NCI-H510A treated with DMSO at 0.1 percent for 48 hours (cell line): ENCODE results near the gene SEC14L2.

Source experiments
- DNase-seq: peaks from one replicate; lab custom pipeline; 2025; lab: John Stamatoyannopoulos, UW

The SEC14L2 gene

GRCh38 chr22:30404307-30404706, 7.5 kb downstream of the SEC14L2 start:
- DNase-seq = no peak

DNA sequence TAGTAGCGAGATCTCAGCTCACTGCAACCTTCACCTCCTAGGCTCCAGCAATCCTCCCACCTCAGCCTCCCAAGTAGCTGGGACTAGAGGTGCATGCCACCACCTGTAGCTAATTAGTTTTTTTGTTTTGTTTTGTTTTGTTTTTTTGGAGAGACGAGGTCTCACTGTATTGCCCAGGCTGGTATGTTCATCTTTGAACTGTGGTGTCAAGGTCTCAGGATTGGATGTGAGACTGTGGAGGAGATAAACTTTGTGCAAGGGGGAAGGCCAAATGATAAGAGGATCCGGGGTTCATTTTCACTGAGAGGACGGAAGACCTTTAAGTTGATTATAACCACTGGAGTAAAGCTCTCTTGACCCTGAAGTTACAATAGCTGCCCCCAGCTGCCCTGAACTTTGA, 8.9 kb downstream of the SEC14L2 start:
- DNase-seq = no peak

DNA sequence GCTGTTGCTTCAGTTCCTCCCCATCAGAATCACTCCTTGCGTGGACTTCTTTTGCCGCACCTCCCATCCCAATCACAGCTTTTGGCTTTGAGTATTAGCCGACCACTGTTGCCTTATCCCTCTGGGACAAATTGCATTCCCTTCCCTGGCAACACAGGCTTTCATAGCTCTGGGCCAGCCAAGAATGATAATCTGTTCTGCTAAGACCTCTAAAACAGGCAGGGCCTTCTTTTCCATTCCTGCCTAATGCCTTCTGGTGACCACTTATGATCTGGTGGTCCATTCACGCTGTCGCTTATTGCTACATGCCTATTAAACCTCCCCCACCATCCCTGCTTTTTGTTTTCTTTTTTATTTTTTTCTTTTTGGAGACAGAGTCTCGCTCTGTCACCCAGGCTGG, 9.6 kb downstream of the SEC14L2 start:
- no peak for DNase-seq

DNA sequence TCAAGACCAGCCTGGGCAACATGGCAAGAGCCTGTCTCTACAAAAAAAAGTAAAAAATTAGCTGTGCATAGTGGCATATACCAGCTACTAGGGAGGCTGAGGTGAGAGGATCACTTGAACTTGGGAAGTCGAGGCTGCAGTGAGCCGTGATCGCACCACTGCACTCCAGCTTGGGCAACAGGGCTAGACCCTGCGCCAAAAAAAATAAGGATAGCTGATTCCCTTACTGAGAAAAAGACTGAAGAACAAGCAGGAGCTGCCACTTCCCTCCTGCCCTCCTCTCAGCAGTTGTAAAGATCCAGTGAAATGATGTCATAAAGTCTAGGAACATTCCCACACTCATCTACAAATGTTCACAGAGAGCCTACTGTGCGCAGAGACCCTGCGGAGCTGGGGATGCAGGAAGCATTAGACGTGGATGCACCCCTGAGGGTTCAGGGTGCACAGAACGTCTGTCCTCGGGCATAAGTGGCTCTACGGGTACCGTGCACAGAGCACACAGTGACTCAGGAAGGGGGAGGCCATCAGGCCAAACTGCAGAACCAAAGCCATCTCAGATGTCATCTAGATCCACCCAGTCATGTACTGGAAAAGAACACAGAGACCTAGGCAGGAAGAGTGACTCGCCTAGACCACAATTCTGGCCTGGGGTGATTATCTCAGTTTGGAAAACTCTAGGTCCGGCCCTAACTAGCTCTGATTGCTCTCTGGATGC, 11.7 kb downstream of the SEC14L2 start:
- no peak for DNase-seq

DNA sequence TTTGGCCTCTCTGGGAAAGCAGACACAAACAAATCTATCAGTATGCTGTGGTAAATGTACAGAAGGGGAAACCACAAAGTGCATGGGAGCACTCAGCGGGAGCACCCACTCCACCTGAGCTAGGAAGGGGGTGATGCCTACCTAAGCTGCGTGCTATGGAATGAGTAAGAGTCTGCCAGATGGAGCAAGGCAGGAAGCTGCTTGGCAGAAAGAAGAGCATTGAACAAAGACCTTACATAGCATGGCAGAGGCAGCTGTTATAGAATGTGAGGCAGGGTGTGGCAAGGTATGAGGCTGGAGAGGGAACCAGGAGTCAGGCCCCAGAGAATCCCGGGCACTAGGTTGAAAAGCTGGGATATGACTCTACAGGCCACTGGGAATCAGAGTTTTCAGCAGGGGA, 15.0 kb downstream of the SEC14L2 start:
- DNase-seq = no peak

- no peak for DNase-seq
Measured at GRCh38 chr22:30413001-30413400, 16.2 kb downstream of the SEC14L2 start.

GRCh38 chr22:30413745-30414524, 17.1 kb downstream of the SEC14L2 start:
- no peak for DNase-seq

- DNase-seq = no peak
Measured at GRCh38 chr22:30414525-30415047, 17.8 kb downstream of the SEC14L2 start.

- no peak for DNase-seq
Measured at GRCh38 chr22:30416403-30416802, 19.6 kb downstream of the SEC14L2 start.

- DNase-seq = no peak
Measured at GRCh38 chr22:30416837-30417236, 20.0 kb downstream of the SEC14L2 start.

- DNase-seq = no peak
Measured at GRCh38 chr22:30420347-30421125, 23.7 kb downstream of the SEC14L2 start.

GRCh38 chr22:30421695-30422480, 25.1 kb downstream of the SEC14L2 start:
- no peak for DNase-seq

- peak; percentile 34 for DNase-seq
Measured at GRCh38 chr22:30422481-30423300, 25.9 kb downstream of the SEC14L2 start.

DNA sequence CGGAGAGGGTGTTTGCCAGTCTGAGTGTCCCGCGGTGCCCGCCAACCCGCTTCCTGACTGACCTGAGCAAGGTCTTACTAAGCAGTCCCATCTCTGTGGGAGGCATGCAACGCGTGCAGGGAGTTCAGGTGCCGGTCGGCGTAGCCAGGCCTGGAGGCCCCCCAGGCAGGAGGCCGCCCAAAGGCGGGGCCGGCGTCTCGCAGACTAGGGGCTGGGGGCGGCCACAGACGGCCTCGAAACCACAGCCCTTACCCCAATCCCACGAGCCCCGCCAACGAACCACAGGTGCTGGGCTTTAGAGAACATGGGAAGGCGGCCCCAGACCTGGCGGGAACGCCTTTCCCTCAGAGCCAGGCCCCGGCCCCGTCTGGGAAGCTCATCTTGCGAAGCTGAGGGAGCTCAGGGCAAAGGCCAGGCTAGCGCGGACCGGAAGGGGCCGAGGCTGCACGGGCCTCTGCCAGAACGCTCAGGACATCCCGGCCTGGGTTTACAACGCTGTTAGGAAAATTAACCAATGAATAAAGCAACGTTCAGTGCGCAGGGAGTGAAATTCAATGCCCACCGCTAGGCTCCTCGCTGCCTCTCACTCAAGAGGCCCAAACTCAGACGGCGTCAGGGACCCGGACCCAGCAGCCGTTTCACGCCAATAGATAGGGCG, 26.6 kb downstream of the SEC14L2 start:
- DNase-seq = no peak

- peak; percentile 97 for DNase-seq
Measured at GRCh38 chr22:30423959-30424533, 27.2 kb downstream of the SEC14L2 start.

DNA sequence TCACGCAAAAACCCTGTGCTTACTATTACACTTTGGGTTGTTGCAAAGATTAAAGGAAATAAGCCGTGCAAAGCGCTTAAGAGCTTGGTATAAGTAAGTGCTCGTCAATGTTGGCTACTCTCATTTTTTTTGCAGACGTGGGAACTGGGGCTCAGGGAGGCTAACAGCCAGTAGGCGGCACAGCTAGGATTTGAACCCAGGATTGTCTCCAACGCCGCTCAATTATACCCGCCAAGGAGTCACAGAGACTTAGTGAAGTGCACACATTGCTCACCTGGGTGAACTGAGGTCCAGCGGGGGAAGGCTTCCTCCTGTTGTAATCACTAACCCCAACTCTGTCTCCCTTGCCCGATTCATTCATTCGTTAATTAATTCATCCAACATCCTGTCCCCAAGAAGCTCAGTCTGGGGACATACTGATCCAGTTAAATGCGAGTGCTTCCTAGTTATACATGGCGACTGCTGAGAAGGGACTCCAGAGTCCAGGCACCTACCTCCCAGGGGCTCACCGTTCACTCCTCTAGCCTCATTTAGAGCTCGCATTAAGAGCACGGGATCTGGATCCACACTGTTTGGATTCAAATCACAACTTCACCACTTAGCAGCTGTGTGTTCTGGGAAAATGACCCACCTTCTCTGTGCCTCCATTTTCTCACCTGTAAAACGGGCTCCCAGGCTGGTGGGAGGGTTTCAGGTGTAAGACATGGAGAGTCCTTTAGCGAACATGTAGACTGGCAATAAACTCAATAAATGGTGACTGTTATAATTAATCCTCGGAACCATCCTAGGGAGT, 27.9 kb downstream of the SEC14L2 start:
- DNase-seq = peak; percentile 42

- no peak for DNase-seq
Measured at GRCh38 chr22:30425327-30425615, 28.5 kb downstream of the SEC14L2 start.

DNA sequence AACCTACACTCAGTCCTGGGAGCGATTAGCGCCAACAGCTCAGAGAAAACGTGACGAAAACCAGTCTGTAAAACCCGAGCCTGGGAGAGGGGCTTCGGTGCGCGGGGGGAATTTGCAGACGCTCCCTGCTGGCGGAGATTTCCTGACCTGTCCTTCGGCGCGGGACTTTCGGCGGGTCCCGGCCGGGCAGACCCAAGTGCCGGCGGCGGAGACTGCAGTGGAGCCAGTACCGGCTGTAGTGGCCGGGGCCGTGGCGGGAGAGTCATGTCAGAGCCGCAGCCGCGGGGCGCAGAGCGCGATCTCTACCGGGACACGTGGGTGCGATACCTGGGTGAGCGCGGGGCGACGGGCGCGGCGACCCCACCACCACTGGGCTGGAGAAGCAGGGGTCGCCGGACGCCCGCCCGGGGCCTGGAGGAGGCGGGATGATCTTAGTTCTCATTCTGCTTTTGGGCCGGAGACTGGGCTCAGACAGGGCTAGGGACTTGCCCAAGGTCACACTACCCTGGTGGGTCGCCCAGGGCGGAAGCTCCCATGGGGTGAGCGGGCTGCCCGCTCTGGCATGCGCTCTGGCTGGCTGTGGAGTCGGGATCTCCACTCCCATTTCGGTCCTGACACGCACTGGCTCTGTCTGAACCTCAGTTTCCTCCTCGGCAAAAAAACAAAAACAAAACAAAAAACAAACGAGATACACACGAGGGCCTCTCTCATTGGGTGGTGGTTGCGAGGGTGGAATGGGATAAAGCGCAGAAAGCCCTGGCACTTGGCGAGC, 29.0 kb downstream of the SEC14L2 start, which contains the start of gene MTFP1:
Gene MTFP1, plus strand, starts transcription at position 153 of the 772 bp plus-strand sequence. Its CDS starts 112 bp downstream, at position 265.
- DNase-seq = peak; percentile 48
